Stimulated activated CD8-positive, alpha-beta memory T cell treated with anti-CD3 and anti-CD28 coated beads, Interleukin-15, amount 100 ng/mL, for 48 hours (primary cell): Measurements from ENCODE around the gene NGLY1.

Source experiments
- DNase-seq, 2 donors: peaks; one replicate each; pipeline ENCODE4 v3.0.0-alpha.2; 2020; ENCODE audit warnings: low read depth in 2 of 2

Gene NGLY1, protein sequence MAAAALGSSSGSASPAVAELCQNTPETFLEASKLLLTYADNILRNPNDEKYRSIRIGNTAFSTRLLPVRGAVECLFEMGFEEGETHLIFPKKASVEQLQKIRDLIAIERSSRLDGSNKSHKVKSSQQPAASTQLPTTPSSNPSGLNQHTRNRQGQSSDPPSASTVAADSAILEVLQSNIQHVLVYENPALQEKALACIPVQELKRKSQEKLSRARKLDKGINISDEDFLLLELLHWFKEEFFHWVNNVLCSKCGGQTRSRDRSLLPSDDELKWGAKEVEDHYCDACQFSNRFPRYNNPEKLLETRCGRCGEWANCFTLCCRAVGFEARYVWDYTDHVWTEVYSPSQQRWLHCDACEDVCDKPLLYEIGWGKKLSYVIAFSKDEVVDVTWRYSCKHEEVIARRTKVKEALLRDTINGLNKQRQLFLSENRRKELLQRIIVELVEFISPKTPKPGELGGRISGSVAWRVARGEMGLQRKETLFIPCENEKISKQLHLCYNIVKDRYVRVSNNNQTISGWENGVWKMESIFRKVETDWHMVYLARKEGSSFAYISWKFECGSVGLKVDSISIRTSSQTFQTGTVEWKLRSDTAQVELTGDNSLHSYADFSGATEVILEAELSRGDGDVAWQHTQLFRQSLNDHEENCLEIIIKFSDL

DNA sequence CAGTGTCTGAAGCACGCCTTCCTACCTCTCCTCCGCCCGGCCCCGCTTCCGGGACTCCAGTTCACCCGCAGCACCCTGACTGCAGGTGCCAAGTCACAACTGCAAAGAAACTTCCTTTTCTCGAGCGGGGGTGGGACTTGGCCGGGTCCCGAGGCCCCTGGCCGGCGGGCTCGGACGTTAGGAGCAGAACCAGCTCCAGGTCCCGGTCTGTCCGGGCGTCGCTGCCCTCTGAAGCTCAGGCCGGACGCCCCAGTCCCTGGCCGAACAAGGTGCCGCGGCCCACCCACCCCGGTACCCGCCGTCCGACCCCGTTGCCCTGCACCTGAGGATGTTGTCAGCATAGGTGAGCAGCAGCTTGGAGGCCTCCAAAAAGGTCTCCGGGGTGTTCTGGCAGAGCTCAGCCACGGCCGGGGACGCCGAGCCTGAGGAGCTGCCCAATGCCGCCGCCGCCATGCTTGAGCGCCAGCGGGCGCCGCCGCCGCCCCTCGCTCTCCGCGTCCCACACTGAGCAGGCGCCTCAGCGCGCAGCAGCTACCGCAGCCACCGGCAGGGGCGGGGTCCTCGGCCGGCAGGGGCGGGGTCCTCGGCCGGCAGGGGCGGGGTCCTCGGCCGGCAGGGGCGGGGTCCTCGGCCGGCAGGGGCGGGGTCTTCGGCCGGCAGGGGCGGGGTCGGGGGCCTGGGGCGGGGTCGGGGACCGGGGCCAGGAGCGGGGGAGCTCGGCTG is at the start of gene NGLY1:
NGLY1 (minus strand) TSS at position 506 of the 723 bp plus-strand sequence; CDS start at position 453, 53 bp downstream.
- DNase-seq = peak; percentile 75 to 79

DNA sequence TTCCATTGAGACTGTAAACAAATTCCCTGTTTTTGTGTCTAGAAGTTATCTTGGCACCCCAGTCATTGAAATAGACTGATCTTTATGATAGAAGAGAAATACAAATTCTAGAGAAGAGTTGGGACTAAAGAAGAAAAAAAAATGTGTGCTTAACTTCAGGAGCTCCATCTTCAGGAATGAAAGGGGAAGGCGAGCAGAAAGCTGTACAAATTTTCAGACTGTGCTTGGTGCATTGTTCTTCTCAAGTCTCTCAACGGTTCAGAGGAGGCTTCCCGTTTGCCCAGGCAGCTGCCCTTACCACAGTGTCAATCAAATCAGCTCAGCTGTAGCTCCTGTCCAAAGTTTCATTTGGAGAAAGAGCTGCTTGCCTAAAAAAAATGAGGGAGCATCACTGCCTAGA is 48.3 kb upstream of the NGLY1 start:
- no peak for DNase-seq

DNA sequence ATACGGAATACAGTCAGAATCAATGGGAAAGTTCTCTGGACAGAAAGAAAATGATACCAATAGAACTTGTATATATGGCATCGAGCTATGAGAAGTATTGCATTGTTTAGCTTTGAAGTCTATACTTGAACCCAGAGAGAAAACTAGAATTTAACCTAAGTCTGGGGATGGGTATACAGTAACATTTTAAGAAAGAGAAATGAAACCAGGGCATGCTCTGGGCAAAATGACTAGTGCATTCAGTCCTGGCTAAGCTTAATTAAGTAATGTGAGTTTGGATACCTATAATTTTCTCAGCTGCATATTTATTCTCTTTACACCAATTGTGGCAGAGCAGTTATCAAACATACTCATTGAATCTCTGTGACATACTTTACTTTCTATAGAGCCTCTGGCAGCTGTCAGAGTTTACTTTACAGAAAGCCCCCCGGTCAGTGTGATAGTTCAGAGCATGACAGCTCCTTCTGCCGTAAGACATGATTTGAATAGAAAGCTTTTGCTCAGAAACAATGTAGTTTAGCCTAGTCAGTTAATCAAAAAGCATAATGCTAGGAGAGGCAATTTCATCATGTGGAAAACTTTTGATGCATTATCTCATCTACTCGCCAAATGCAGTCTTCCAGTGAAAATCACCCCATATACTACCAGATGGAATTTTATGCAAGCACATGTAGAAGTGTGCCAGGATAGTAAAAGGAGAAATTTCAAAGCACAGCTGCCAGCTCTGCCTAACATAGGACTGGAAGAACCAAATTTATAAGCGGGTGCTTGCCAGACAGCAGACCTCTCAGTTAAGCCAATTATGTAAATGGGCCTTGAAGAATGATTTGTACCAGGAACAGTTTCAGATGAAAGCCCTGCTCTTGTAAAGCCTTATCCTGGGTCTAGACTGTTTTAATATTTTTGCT is 47.4 kb upstream of the NGLY1 start:
- DNase-seq = no peak

DNA sequence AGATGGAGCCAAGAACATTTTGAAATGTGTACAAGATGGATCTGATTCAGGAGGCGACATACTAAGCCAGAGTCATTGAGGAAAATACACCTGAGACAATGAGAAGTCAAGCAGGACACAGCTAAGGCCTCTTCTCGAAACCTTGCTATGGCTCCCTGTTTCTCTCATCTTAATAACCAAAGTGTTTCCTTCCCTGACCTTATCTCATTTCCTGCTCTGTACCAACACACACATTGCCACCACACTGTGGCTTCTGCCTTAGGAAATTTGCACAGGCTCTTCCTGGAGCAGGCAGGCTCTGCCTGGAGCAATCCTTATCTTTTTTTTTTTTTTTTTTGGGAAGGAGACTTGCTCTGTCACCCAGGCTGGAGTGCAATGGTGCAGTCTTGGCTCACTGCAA is 43.3 kb upstream of the NGLY1 start:
- no peak for DNase-seq

- DNase-seq = no peak
Observed at GRCh38 chr3:25823314-25823713, 40.1 kb upstream of the NGLY1 start.

GRCh38 chr3:25821746-25822573 is 38.7 kb upstream of the NGLY1 start:
- no peak for DNase-seq

GRCh38 chr3:25820816-25821486 is 37.7 kb upstream of the NGLY1 start:
- no peak for DNase-seq

- DNase-seq = no peak
Observed at GRCh38 chr3:25820366-25820765, 37.1 kb upstream of the NGLY1 start.

GRCh38 chr3:25818335-25818734 is 35.1 kb upstream of the NGLY1 start:
- no peak for DNase-seq

DNA sequence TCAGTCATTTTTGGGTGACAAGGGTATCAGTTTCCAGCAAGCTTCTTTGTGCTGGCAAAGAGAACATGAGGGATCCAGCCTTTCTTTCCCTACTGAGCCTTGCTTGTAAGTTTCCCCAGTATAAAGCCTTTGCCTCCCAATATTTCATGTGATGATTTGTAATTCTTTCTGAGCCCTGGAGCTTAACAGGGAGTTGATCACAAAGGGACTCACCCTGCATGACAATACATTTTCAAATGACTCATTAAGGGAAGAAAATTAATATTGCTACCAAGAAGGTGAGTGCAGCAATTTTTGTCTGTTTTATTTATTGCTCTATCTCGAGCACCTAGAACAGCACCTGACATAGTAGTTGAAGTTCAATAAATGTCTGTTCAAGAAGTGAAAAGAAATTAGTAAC is 34.4 kb upstream of the NGLY1 start:
- DNase-seq = no peak

DNA sequence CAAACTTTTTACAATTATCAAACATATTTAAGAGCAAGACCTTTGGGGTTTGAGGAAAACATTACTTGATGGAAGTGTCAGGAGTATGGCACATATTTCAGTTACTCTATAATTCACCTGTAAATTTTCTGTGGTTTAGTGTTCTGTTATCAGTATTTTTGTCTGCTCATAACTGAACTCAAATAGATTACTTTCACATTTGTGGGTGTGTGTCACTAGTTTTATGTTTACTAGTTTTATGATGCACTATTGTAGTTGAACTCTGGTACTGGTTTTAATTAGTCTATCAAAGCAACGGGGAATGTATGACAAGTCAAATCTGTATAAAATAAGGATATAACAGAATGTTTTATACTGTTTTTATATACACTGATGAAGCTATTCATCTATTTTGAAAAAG is 33.9 kb upstream of the NGLY1 start:
- no peak for DNase-seq

DNA sequence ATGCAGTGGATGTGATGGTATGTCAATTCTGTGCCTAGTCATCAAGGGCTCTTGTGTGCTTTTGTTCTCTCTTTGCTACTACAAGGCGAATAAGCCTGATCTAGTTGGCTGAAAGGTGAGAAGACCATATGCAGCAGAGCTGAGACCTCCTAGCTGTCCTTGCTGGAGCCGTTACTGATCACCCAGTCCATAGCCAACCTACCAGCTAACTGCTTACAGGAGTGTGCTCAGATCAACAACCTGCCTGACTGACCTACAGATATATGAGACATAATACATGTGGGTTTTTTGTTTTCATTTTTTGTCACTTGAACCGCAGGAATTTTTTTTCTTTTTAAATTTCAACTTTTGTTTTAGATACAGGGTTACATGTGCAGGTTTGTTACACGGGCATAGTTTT is 29.4 kb upstream of the NGLY1 start:
- no peak for DNase-seq

DNA sequence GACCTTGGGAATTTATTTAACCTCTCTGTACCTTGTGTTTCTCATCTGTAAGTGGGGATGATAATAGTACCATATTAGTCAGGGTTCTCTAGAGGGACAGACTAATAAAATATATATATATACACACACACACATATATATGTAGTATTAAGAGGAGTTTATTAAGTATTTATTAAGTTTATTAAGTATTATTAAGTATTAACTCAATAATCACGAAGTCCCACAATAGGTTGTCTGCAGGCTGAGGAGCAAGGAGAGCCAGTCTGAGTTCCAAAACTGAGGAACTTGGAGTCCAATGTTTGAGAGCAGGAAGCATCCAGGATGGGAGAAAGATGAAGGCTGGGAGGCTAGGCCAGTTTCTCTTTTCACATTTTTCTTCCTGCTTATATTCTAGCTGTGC is 21.4 kb upstream of the NGLY1 start:
- no peak for DNase-seq

- DNase-seq = no peak
Observed at GRCh38 chr3:25803833-25804232, 20.6 kb upstream of the NGLY1 start.

- no peak for DNase-seq
Observed at GRCh38 chr3:25801786-25802185, 18.5 kb upstream of the NGLY1 start.

DNA sequence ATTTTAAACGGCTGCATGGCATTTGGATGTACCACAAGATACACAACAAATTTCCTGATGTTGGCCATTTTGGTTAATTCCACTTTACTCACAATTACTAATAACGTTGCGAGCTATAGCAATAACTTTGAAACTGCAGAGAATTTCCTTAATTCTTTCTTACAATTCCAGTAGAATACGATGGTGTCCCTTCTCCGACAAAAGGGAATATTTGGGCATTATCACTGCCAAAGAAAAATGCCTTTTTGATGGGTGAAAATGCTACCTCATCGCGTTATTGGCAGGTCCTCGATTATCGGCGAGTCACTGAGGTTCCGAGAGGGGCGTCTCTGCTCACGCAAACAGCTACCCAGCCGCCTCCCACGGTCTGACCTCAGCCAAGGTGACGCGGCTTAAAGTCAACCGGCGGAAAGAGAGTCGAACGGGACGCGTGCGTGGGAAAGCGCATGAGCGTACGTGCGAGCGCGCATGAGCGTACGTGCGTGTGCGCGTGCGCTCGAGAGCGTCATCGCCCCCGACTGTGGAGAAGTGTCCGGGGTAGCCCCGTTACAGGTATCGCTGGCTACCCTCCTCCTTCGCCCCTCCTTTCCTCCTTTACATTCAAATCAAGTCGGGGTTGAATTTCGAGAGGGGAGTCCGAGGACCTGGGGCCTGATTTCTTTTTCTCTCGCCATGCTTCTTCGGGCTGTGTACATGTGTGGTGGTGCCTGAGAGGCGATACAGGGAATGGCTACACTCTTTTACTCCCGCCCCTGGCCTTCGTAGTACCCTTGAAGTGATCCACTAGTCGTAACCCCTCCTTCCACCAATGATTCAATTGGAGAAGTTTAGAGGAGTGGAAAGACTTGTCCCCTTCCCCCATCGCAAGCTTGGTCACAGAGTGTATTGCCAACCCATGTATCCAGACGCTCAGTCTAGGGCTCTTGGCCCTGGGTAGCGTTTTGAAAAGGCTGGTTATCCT is 6.6 kb upstream of the NGLY1 start, which contains the start of gene OXSM:
OXSM (plus strand) TSS at position 495 of the 961 bp plus-strand sequence. CDS start 931 bp downstream, outside the sequence.
- DNase-seq = peak; percentile 90 to 93

GRCh38 chr3:25789209-25789595 is 6.0 kb upstream of the NGLY1 start:
- DNase-seq = no peak

DNA sequence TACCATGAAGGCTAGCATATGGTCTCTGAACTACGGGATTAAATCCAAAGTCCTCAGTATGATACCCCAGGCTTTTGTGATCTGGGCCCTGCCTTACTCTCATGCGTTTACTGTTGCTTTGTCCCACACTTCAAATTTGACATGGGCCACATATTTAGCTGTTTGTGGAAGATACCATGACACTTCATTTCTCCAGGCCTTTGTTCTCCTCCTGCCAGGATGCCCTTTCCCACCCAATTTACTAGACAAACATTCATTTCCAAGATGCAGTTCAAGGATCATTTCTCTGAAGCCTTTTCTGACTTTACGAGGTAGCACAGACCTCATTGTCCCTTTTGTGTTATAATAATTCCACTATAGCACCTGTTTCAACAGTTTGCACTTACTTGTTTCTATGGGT is 4.4 kb upstream of the NGLY1 start:
- DNase-seq = no peak

- no peak for DNase-seq
Observed at GRCh38 chr3:25785826-25786225, 2.6 kb upstream of the NGLY1 start.
